ENCODE measurements around the gene MSANTD2. TPM values are rescaled to one million over a fixed set of nuclear protein-coding genes. Genes with fewer than 3 reads are reported as not detected.
A peak's percentile ranks its signal among the peaks of the same experiment; 100 is the strongest.

Gene MSANTD2
- total RNA-seq, 1 experiment from 2014 or later = 32.6 TPM

- H3F3A ChIP-seq (ENCODE audit: low read length, unreplicated experiment) = no peaks in the 10 kb centered on the region
- no peak overlapping the region for H3K4me2 ChIP-seq (ENCODE audit: low read length)
- H3K36me3 ChIP-seq (ENCODE audit: low read depth, low read length) = no peaks in the 10 kb centered on the region
- ChIA-PET POLR2A (ENCODE audit: unreplicated experiment) (no interaction called here), CTCF (no interaction called here)
- no peak overlapping the region for H3K4me3 ChIP-seq (ENCODE audit: low read length)
- DNase-seq (no peak), ATAC-seq (no peak)
- TF ChIP-seq EZH2 (IDR thresholded peaks at IDR 0.05; ENCODE audit: low read length, unreplicated experiment) (no peak), EZH2phosphoT487 (IDR thresholded peaks at IDR 0.05; ENCODE audit: borderline replicate concordance, low read length) (no peak), CTCF (conservative IDR thresholded peaks at IDR 0.05; ENCODE audit: low read depth, low read length) (no peak)
- no peaks in the 10 kb centered on the region for H4K20me1 ChIP-seq (ENCODE audit: low read length)
- H3K9me2 ChIP-seq (replicated peaks; ENCODE audit: low read length) = no peaks in the 10 kb centered on the region
- BruUV-seq (replicated peaks) = no TSS peak
- intact Hi-C loops (cut with micrococcal nuclease) = no loop called here
- H3K27me3 ChIP-seq (ENCODE audit: low read length) = peaks cover 98% of the 10 kb centered on the region
- no peaks in the 10 kb centered on the region for H3K79me2 ChIP-seq (ENCODE audit: low read length)
- H2AFZ ChIP-seq (ENCODE audit: low read length) = no peak overlapping the region
- H3K9me3 ChIP-seq (ENCODE audit: low read length) = no peaks in the 10 kb centered on the region
- no peak overlapping the region for H3K27ac ChIP-seq (ENCODE audit: low read length)
- H3K9ac ChIP-seq (ENCODE audit: low read length) = no peak overlapping the region
- H3K4me1 ChIP-seq (ENCODE audit: insufficient read depth, low read length) = peaks cover 14% of the 10 kb centered on the region; the same call in 1 of the 2 replicates
Observed at GRCh38 chr11:124844664-124845079, 44.5 kb upstream of the MSANTD2 start.

GRCh38 chr11:124843616-124843910 is 43.4 kb upstream of the MSANTD2 start:
- POLR2A ChIA-PET (ENCODE audit: unreplicated experiment) = no interaction called here
- no peaks in the 10 kb centered on the region for H3F3A ChIP-seq (ENCODE audit: low read length, unreplicated experiment)
- H3K4me3 ChIP-seq (ENCODE audit: low read length) = peak overlapping the region; percentile 57
- DNase-seq (no peak), ATAC-seq (no peak)
- peak overlapping the region; percentile 57 for H2AFZ ChIP-seq (ENCODE audit: low read length)
- H3K4me2 ChIP-seq (ENCODE audit: low read length) = peak overlapping the region; percentile 76
- H3K27me3 ChIP-seq (ENCODE audit: low read length) = peaks cover 97% of the 10 kb centered on the region
- intact Hi-C loops (cut with micrococcal nuclease) = no loop called here
- H3K27ac ChIP-seq (ENCODE audit: low read length) = no peak overlapping the region
- H3K9ac ChIP-seq (ENCODE audit: low read length) = no peak overlapping the region
- BruUV-seq (replicated peaks) = no TSS peak
- no peaks in the 10 kb centered on the region for H3K9me2 ChIP-seq (replicated peaks; ENCODE audit: low read length)
- H3K36me3 ChIP-seq (ENCODE audit: low read depth, low read length) = no peaks in the 10 kb centered on the region
- CTCF ChIA-PET = no interaction called here
- peaks cover 18% of the 10 kb centered on the region; the same call in 1 of the 2 replicates for H3K4me1 ChIP-seq (ENCODE audit: insufficient read depth, low read length)
- H4K20me1 ChIP-seq (ENCODE audit: low read length) = no peaks in the 10 kb centered on the region
- TF ChIP-seq EZH2phosphoT487 (IDR thresholded peaks at IDR 0.05; ENCODE audit: borderline replicate concordance, low read length) = no peak
- TF ChIP-seq CTCF (conservative IDR thresholded peaks at IDR 0.05; ENCODE audit: low read depth, low read length) = no peak
- no peaks in the 10 kb centered on the region for H3K9me3 ChIP-seq (ENCODE audit: low read length)
- no peaks in the 10 kb centered on the region for H3K79me2 ChIP-seq (ENCODE audit: low read length)

GRCh38 chr11:124842305-124842704 is 42.1 kb upstream of the MSANTD2 start:
- Histone ChIP-seq H3K27me3 (ENCODE audit: low read length) (peaks cover 84% of the 10 kb centered on the region), H3K9ac (ENCODE audit: low read length) (no peak overlapping the region), H3K4me2 (ENCODE audit: low read length) (no peak overlapping the region), H2AFZ (ENCODE audit: low read length) (no peak overlapping the region), H3K9me3 (ENCODE audit: low read length) (no peaks in the 10 kb centered on the region), H3K36me3 (ENCODE audit: low read depth, low read length) (no peaks in the 10 kb centered on the region), H3K4me3 (ENCODE audit: low read length) (no peak overlapping the region), H3K79me2 (ENCODE audit: low read length) (no peaks in the 10 kb centered on the region), H3K27ac (ENCODE audit: low read length) (no peak overlapping the region), H4K20me1 (ENCODE audit: low read length) (no peaks in the 10 kb centered on the region), H3K9me2 (replicated peaks; ENCODE audit: low read length) (no peaks in the 10 kb centered on the region), H3F3A (ENCODE audit: low read length, unreplicated experiment) (no peaks in the 10 kb centered on the region), H3K4me1 (ENCODE audit: insufficient read depth, low read length) (peaks cover 20% of the 10 kb centered on the region)
- intact Hi-C loops (cut with micrococcal nuclease) = no loop called here
- POLR2A ChIA-PET (ENCODE audit: unreplicated experiment) = no interaction called here
- BruUV-seq (replicated peaks) = no TSS peak
- CTCF ChIA-PET = interaction anchor here (0.6 kb wide), 1 partner anchor 88 kb away, joined by 3 read pairs; no protein-coding TSS in a partner anchor
- TF ChIP-seq CTCF (conservative IDR thresholded peaks at IDR 0.05; ENCODE audit: low read depth, low read length) = no peak
- TF ChIP-seq EZH2phosphoT487 (IDR thresholded peaks at IDR 0.05; ENCODE audit: borderline replicate concordance, low read length) = no peak
- no peak for TF ChIP-seq EZH2 (IDR thresholded peaks at IDR 0.05; ENCODE audit: low read length, unreplicated experiment)
- ATAC-seq (no peak), DNase-seq (no peak)

Measured in PC-3 (cell line).